RWPE2 (cell line): ENCODE data around the gene PEX16.

Experiments
- ATAC-seq: fragments of 200-7000 bp; cut with Tn5 transposase; 3 replicates; pipeline ENCODE4 v1.9.1; 2021; ENCODE audit warnings: low read depth
- DNase-seq: peaks from one replicate; pipeline ENCODE4 v3.0.0-alpha.2; 2020; ENCODE audit warnings: low spot score
- H3K27ac ChIP-seq: fragments of 450-650 bp; 2 replicates; pipeline ENCODE4 v1.5.1; 2017; ENCODE audit warnings: mild to moderate bottlenecking; ENCODE audit not compliant: poor library complexity, severe bottlenecking
- H3K27me3 ChIP-seq: fragments of 250-450 bp; sonication (Bioruptor Pico); 2 replicates; pipeline ENCODE4 v1.5.1; 2021; ENCODE audit warnings: mild to moderate bottlenecking, moderate library complexity; ENCODE audit not compliant: insufficient read depth, poor library complexity, severe bottlenecking
- H3K36me3 ChIP-seq: fragments of 250-450 bp; sonication (Bioruptor Pico); 2 replicates; pipeline ENCODE4 v1.5.1; 2020; ENCODE audit warnings: low read depth, mild to moderate bottlenecking, moderate library complexity
- H3K4me1 ChIP-seq: fragments of 250-450 bp; sonication (Bioruptor Pico); 2 replicates; pipeline ENCODE4 v1.5.1; 2021; ENCODE audit warnings: mild to moderate bottlenecking, moderate library complexity; ENCODE audit not compliant: insufficient read depth, poor library complexity, severe bottlenecking
- H3K4me3 ChIP-seq: fragments of 250-450 bp; sonication (Bioruptor Pico); 2 replicates; pipeline ENCODE4 v1.5.1; 2021; ENCODE audit warnings: mild to moderate bottlenecking, moderate library complexity; ENCODE audit not compliant: severe bottlenecking
- H3K9me3 ChIP-seq: fragments of 250-450 bp; sonication (Bioruptor Pico); 2 replicates; pipeline ENCODE4 v1.5.1; 2021; ENCODE audit warnings: mild to moderate bottlenecking, moderate library complexity; ENCODE audit not compliant: severe bottlenecking
- TF ChIP-seq, protein P1 (sequence below): fragments of 450-650 bp; IDR thresholded peaks from one replicate; pipeline ENCODE4 v1.5.1; 2017; ENCODE audit warnings: mild to moderate bottlenecking, moderate library complexity; ENCODE audit not compliant: poor library complexity, severe bottlenecking

The PEX16 gene

DNA sequence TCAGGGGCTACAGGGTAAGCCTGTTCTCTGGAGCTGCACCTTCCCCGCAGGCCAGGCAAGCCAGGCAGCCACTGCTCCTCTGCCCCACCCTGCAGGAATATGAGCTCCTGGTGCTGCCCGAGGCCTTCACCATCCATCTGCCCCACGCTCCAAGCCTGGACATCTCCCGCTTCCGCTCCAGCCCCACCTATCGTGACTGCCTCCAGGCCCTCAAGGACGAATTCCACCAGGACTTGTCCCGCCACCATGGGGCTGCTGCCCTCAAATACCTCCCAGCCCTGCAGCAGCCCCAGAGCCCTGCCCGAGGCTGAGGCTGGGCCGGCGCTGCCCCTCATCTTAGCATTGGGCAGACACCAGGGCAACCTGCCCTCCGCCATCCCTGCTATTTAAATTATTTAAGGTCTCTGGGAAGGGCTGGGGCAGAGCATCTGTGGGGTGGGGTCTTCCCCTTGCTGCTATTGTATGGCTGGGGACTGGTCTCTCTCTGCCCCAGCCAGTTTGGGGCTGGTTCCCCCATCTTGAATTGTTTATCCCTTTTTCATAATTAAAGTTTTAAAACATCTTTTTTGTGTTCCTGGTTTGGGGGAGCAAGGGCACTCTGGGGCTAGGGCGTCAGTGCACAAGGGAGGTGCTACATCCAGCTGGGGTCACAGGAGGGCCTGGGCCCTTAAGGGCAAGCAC is 11.0 kb upstream of the PEX16 start:
- Histone ChIP-seq H3K9me3 (no peaks in the 10 kb centered on the region), H3K4me3 (no peak overlapping the region), H3K27me3 (no peaks in the 10 kb centered on the region), H3K4me1 (peaks cover 54% of the 10 kb centered on the region), H3K36me3 (peaks cover 40% of the 10 kb centered on the region), H3K27ac (peak overlapping the region; percentile 95)
- peak; percentile 74 for DNase-seq
- peak; percentile 33 for ATAC-seq
- TF ChIP-seq, protein P1, sequence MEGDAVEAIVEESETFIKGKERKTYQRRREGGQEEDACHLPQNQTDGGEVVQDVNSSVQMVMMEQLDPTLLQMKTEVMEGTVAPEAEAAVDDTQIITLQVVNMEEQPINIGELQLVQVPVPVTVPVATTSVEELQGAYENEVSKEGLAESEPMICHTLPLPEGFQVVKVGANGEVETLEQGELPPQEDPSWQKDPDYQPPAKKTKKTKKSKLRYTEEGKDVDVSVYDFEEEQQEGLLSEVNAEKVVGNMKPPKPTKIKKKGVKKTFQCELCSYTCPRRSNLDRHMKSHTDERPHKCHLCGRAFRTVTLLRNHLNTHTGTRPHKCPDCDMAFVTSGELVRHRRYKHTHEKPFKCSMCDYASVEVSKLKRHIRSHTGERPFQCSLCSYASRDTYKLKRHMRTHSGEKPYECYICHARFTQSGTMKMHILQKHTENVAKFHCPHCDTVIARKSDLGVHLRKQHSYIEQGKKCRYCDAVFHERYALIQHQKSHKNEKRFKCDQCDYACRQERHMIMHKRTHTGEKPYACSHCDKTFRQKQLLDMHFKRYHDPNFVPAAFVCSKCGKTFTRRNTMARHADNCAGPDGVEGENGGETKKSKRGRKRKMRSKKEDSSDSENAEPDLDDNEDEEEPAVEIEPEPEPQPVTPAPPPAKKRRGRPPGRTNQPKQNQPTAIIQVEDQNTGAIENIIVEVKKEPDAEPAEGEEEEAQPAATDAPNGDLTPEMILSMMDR: no peak

DNA sequence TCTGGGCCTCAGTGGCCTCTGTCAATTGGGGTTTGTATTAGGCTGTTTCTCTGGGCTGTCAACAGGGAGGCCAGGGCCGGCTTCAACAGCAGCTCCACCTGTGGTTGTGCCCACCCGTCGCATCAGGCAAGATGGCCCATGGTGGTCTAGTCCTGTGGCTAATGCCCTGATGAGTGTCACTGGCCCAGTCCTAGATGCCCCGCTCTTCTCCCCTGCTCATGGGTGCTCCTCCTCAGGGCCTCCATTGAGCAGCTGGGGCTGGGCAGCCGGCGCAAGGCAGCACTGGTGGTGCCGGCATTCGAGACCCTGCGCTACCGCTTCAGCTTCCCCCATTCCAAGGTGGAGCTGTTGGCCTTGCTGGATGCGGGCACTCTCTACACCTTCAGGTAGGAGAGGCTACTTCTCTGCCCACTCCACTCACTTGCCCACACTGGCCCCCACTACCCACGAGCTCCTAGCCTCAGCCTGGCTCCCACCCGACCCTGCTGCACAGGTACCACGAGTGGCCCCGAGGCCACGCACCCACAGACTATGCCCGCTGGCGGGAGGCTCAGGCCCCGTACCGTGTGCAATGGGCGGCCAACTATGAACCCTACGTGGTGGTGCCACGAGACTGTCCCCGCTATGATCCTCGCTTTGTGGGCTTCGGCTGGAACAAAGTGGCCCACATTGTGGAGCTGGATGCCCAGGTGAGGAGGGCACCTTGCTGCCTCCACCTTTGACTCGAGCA is 10.2 kb upstream of the PEX16 start:
- Histone ChIP-seq H3K36me3 (peaks cover 36% of the 10 kb centered on the region), H3K27ac (peak overlapping the region; percentile 95), H3K27me3 (no peaks in the 10 kb centered on the region), H3K9me3 (no peaks in the 10 kb centered on the region), H3K4me1 (peaks cover 49% of the 10 kb centered on the region), H3K4me3 (no peak overlapping the region)
- ATAC-seq (no peak), DNase-seq (peak; percentile 46)
- TF ChIP-seq, protein P1: no peak

DNA sequence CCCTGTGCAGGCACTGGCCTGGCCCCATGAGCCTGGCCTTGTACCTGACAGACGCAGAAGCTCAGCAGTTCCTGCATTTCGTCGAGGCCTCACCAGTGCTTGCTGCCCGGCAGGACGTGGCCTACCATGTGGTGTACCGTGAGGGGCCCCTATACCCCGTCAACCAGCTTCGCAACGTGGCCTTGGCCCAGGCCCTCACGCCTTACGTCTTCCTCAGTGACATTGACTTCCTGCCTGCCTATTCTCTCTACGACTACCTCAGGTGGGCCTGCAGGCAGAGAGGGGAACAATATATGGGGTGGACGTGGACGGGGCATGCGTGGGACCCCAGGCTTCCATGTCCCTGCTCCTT is 9.6 kb upstream of the PEX16 start:
- TF ChIP-seq, protein P1: no peak
- Histone ChIP-seq H3K9me3 (no peaks in the 10 kb centered on the region), H3K27me3 (no peaks in the 10 kb centered on the region), H3K4me3 (no peak overlapping the region), H3K36me3 (peaks cover 33% of the 10 kb centered on the region), H3K27ac (peak overlapping the region; percentile 95), H3K4me1 (peaks cover 44% of the 10 kb centered on the region)
- ATAC-seq (no peak), DNase-seq (peak; percentile 48)

DNA sequence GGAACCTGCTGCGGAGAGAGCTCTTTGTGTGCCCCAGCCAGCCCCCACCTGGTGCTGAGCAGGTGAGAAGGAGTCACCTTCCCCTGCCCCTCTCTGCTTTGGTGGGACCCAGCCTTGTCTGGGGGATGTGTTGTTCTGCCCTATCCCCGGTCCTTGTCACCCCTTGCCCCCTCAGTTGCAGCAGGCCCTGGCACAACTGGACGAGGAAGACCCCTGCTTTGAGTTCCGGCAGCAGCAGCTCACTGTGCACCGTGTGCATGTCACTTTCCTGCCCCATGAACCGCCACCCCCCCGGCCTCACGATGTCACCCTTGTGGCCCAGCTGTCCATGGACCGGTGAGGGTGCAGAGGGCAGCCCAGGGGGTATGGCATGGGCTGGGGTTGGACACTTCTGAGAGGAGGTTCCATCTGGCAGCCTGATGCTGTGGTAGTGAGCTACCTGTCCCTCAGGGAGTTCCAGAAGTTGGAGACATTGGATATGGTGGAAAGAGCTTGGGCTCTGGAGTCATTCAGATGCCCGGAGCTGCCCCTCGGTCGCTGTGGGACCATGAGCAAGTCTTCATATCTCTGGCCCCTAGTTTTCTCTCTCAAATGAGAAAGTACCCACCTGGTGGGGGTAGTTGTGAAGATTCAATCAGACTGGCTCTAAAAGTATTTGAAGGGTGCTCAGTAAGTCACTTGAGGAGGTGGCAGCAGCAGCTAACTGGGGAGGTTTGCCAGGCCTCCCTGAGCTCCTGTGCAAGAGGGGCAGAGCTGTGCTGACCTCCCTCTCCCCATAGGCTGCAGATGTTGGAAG is 9.1 kb upstream of the PEX16 start:
- no peak for ATAC-seq
- H3K27me3 ChIP-seq: no peaks in the 10 kb centered on the region
- peak; percentile 46 for DNase-seq
- H3K4me3 ChIP-seq: no peak overlapping the region
- peaks cover 38% of the 10 kb centered on the region for H3K4me1 ChIP-seq
- H3K27ac ChIP-seq: peak overlapping the region; percentile 95
- no peaks in the 10 kb centered on the region for H3K9me3 ChIP-seq
- peaks cover 33% of the 10 kb centered on the region for H3K36me3 ChIP-seq
- TF ChIP-seq, protein P1: no peak
